Endothelial cell of coronary artery (primary cell): ENCODE results near the gene SMIM38. TPM values are rescaled to one million over a fixed set of nuclear protein-coding genes. Genes with fewer than 3 reads are reported as not detected.

Experiments used
- total RNA-seq: library from RNA; depleted of rRNA; stranded (reverse); fragments of >200 nt; gene quantifications from 2 replicates; pipeline ENCODE4 v1.2.3, GENCODE V29; 2014

Gene SMIM38
- total RNA-seq: 0.09 and 0.47 TPM in 2 replicates

GRCh38 chr11:69155302-69156234, at the start of gene SMIM38:
SMIM38 (plus strand) TSS chr11:69155935; CDS start chr11:69157847, 1,912 bp downstream.

Other genes starting within 250 kb of the SMIM38 start
- gene MRGPRD, start 174.9 kb upstream of the SMIM38 start, total RNA-seq: not detected in 2 replicates
- gene MRGPRF, start 142.7 kb upstream of the SMIM38 start, total RNA-seq: 0.38 TPM in 1 of 2 replicates, not detected in the other
- 8.9 and 9.6 TPM in 2 replicates for gene TPCN2, start 107.0 kb upstream of the SMIM38 start, total RNA-seq
- gene MYEOV, start 138.2 kb downstream of the SMIM38 start, total RNA-seq: 0.66 and 1.5 TPM in 2 replicates